Right lobe of liver (tissue), 6 donors: ENCODE results near the gene GOLGA7B. TPM values are rescaled to one million over a fixed set of nuclear protein-coding genes. Genes with fewer than 3 reads are reported as not detected.

Experiments used
- ATAC-seq, 4 donors: fragments of 200-7000 bp; cut with Tn5 transposase; one replicate each; pipeline ENCODE4 v1.9.1; 2020; ENCODE audit warnings: mild to moderate bottlenecking in 4 of 4, moderate library complexity in 4 of 4
- DNase-seq, 3 donors: peaks; one replicate each; pipeline ENCODE4 v3.0.0-alpha.2; 2020
- H3K27ac ChIP-seq, 3 donors: fragments of 200-600 bp; one replicate each; pipeline ENCODE4 v1.8.0; 2022
- H3K27me3 ChIP-seq, 2 donors: fragments of 200-600 bp; one replicate each; pipeline ENCODE4 v1.8.0; 2022
- H3K36me3 ChIP-seq, 4 donors: fragments of 200-600 bp; sonication (generic) in 1 of 4; one replicate each; pipeline versions ENCODE4 v1.5.1 to v1.8.0; 2017 to 2022; ENCODE audit warnings: control low read depth in 1 of 4
- H3K4me1 ChIP-seq, 4 donors: fragments of 200-600 bp; sonication (generic) in 1 of 4; one replicate each; pipeline versions ENCODE4 v1.5.1 to v1.8.0; 2017 to 2022; ENCODE audit warnings: control low read depth in 1 of 4
- H3K4me3 ChIP-seq, 3 donors: fragments of 200-600 bp; one replicate each; pipeline ENCODE4 v1.8.0; 2022
- H3K9me3 ChIP-seq, 4 donors: fragments of 200-600 bp; sonication (generic) in 1 of 4; one replicate each; pipeline versions ENCODE4 v1.5.1 to v1.8.0; 2017 to 2022; ENCODE audit warnings: control low read depth in 1 of 4
- POLR2A ChIP-seq: fragments of 450-650 bp; IDR thresholded peaks from one replicate; pipeline ENCODE4 v1.6.1; 2017; ENCODE audit warnings: antibody characterized with exemption, mild to moderate bottlenecking
- WGBS: methylation state at CpG from one replicate; pipeline ENCODE4 v1.1.6; 2018; ENCODE audit warnings: low coverage, low lambda C conversion rate; ENCODE audit not compliant: insufficient coverage; ENCODE audit errors: missing lambda C conversion rate; 5-methylcytosine and 5-hydroxymethylcytosine counted together
- intact Hi-C, 2 donors: fragments of 100-400 bp; cut with DNase I; formaldehyde crosslinking; loops; one replicate each; pipeline versions ENCODE4 v1.11.2 to v1.14.1; 2022
- total RNA-seq, 6 experiments: library from RNA; depleted of rRNA in 2 of 6; stranded (reverse); fragments of >200 nt in 2 of 6; fragmentation: NEBNext Ultra II Directional in 3 of 6; extraction: Animal tissue kit (Norgen Biotek cat#: 25700) in 3 of 6; gene quantifications; one replicate each; pipeline versions ENCODE4 v1.1.0 to v1.2.4, GENCODE V29; 2016 to 2023
- TF ChIP-seq, protein P1 (sequence below), 4 donors: fragments of 200-600 bp in 3 of 4; fragments of 450-650 bp in 1 of 4; IDR thresholded peaks; one replicate each; pipeline versions ENCODE4 v1.5.1 to v1.8.0; 2016 to 2022; ENCODE audit warnings: antibody characterized with exemption in 4 of 4, mild to moderate bottlenecking in 2 of 4
- donor health status: DM: no; HTN: yes; CAD: no.
- donor health status: DM: no; HTN: no; CAD: no.
- donor health status: DM: no; HTN: no; CAD: no.
- donor health status: DM: no; HTN: yes; CAD: no.
- donor health status: DM: no; HTN: yes; CAD: no.

Gene GOLGA7B
- total RNA-seq, 6 experiments from 2014 or later: 0.06 to 0.28 (median 0.14) TPM

DNA sequence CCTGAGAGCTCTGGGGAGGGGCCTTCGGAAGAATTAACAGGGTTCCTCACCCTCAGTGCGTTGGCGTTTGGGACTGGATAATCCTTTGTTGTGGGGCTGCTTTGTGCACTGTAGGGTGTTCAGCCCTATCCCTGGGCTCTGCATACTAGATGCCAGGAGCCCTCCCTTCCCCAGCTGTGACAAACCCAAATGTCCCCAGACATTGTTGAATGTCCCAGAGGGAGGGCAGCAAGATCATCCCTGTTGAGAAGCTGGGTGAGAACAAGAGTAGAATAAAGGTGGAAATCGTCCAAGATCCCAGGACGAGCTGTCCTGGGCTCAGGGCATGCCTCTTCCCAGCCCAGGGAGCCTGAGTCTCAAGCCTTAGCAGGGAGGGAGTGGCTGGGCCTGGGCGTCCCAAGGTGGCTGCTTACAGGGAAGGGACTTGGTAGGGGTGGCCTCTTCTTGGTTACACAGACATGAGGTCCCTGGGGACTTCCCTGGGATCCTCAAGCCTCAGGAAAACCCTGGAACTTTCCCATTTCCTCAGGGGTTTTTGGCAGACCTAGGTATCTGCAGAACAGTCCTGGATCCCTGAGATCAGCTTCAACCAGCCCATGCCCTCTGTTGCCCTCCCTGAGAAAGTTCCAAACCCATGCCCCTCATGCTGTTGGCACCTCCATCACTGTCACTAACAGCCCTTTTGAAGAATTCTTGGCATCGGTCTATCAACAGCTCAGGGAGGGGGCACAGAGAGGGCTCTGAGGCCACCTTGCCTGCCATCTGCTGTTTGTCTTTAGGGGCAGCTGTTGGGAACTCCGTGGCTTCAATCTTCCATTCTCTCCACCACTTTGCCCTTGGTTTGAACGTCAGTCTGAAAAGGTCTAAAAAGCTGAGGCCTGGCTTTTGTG lies 53.7 kb downstream of the GOLGA7B start:
- Histone ChIP-seq H3K4me1 (no peaks in the 10 kb centered on the region), H3K4me3 (no peak overlapping the region), H3K9me3 (no peaks in the 10 kb centered on the region), H3K36me3 (no peaks in the 10 kb centered on the region), H3K27me3 (no peaks in the 10 kb centered on the region), H3K27ac (no peak overlapping the region)
- intact Hi-C loops: no loop called here
- TF ChIP-seq, protein P1, sequence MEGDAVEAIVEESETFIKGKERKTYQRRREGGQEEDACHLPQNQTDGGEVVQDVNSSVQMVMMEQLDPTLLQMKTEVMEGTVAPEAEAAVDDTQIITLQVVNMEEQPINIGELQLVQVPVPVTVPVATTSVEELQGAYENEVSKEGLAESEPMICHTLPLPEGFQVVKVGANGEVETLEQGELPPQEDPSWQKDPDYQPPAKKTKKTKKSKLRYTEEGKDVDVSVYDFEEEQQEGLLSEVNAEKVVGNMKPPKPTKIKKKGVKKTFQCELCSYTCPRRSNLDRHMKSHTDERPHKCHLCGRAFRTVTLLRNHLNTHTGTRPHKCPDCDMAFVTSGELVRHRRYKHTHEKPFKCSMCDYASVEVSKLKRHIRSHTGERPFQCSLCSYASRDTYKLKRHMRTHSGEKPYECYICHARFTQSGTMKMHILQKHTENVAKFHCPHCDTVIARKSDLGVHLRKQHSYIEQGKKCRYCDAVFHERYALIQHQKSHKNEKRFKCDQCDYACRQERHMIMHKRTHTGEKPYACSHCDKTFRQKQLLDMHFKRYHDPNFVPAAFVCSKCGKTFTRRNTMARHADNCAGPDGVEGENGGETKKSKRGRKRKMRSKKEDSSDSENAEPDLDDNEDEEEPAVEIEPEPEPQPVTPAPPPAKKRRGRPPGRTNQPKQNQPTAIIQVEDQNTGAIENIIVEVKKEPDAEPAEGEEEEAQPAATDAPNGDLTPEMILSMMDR (IDR thresholded peaks at IDR 0.05): no peak
- TF ChIP-seq POLR2A: no peak
- no peak for ATAC-seq
- WGBS: 23% methylated on average over 5 of the region's 9 CpGs
- peak in 1 of 3 donors; percentile 13 for DNase-seq

GRCh38 chr10:97904018-97904381 lies 54.4 kb downstream of the GOLGA7B start:
- Histone ChIP-seq H3K36me3 (no peaks in the 10 kb centered on the region), H3K4me1 (no peaks in the 10 kb centered on the region), H3K27ac (no peak overlapping the region), H3K27me3 (no peaks in the 10 kb centered on the region), H3K4me3 (no peak overlapping the region), H3K9me3 (no peaks in the 10 kb centered on the region)
- 41% methylated on average over 4 of the region's 5 CpGs for WGBS
- DNase-seq: peak in 1 of 3 donors; percentile 10
- ATAC-seq: no peak
- TF ChIP-seq, protein P1 (IDR thresholded peaks at IDR 0.05): no peak
- TF ChIP-seq POLR2A: no peak
- intact Hi-C loops: no loop called here

DNA sequence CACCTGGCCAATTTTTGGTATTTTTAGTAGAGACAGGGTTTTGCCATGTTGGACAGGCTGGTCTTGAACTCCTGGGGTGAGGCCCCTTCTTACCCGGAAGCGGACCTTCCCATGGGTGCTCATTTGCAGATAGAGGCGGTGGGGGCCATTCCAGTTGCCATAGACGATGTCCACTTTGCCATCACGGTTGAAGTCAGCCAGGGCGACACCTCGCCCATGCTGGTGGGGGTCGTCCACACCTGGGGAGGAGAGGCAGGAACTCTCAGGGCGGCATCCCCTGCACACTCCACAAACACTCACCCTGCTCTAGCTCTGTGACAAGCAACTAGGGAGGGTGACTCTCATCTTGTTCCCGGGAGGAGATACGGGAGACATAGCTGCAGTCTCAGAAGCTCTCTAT lies 54.9 kb downstream of the GOLGA7B start:
- no peak overlapping the region for H3K27ac ChIP-seq
- H3K9me3 ChIP-seq: no peaks in the 10 kb centered on the region
- H3K4me3 ChIP-seq: no peak overlapping the region
- TF ChIP-seq, protein P1 (IDR thresholded peaks at IDR 0.05): no peak
- no peak for TF ChIP-seq POLR2A
- no peaks in the 10 kb centered on the region for H3K36me3 ChIP-seq
- no peaks in the 10 kb centered on the region for H3K4me1 ChIP-seq
- no peak for ATAC-seq
- WGBS: 32% methylated on average over 3 of the region's 11 CpGs
- no peaks in the 10 kb centered on the region for H3K27me3 ChIP-seq
- DNase-seq: no peak
- intact Hi-C loops: no loop called here

- no peaks in the 10 kb centered on the region for H3K9me3 ChIP-seq
- no peak for DNase-seq
- no peak overlapping the region for H3K27ac ChIP-seq
- 63% methylated on average over 8 of the region's 8 CpGs for whole genome bisulfite sequencing
- no peak overlapping the region for H3K4me3 ChIP-seq
- no peak for ATAC-seq
- H3K27me3 ChIP-seq: no peaks in the 10 kb centered on the region
- H3K4me1 ChIP-seq: no peaks in the 10 kb centered on the region
- no peak for TF ChIP-seq POLR2A
- TF ChIP-seq, protein P1 (IDR thresholded peaks at IDR 0.05): no peak
- H3K36me3 ChIP-seq: no peaks in the 10 kb centered on the region
- intact Hi-C loops: no loop called here
These were observed 55.6 kb downstream of the GOLGA7B start for GRCh38 chr10:97905276-97905675.
